GM18505 (cell line): ENCODE data around the gene CFAP299.
A peak's percentile ranks its signal among the peaks of the same experiment; 100 is the strongest.
"Not testable (repeated sequence)": the region's sequence is repeated elsewhere in the genome, so short reads cannot be mapped to it uniquely, and the experiment has no call there.

ENCODE experiments used
- ATAC-seq: cut with Tn5 transposase; IDR thresholded peaks from one replicate; pipeline ENCODE4 v1.9.1; 2021; ENCODE audit not compliant: unreplicated experiment
- POLR2A ChIP-seq: IDR thresholded peaks from 4 replicates; pipeline ENCODE4 v1.6.1; 2011; ENCODE audit warnings: borderline replicate concordance; ENCODE audit not compliant: insufficient read depth, insufficient read length; ENCODE audit errors: extremely low read depth

CFAP299 gene

DNA sequence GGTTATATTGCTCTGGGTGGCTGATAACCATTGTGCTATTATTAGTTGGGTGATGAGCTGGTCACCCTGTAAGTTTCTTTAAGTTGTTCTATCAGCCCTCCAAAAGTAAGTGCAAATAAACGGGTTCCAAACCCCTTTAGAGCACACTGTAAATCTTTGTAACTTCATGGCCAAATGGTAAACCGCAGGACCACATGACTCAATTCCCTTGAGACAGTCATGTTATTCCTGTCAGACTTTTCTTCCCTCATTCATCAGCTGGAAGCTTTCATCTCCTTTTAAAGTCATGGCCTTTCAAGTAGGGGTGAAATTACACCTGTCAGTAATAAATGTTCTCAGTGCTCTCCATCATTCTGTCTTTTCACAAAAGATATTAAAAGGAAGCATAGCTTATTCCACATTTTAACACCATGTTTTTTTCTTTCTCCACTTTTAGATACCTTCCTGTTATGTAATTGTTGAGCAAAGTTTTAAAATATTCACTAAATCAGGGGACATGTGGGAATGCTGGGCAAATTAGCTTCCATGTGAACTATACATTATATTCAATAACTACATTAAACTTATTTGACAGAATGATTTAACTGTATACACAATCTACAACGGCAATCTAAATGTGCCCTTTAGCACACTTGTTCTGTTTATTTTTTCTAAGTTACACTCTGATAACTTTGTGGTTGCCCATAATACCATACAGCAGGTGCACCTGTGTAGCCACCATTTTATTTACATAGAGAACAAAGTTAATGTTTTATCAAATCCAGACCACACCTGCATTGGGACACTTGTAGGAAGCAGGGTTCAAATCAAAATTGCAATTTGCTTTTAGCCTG is 275.5 kb downstream of the CFAP299 start:
- no peak for TF ChIP-seq POLR2A
- peak; percentile 80 for ATAC-seq

GRCh38 chr4:80611678-80611979 is 276.1 kb downstream of the CFAP299 start:
- peak; percentile 14 for ATAC-seq
- no peak for TF ChIP-seq POLR2A

GRCh38 chr4:80613470-80613869 is 277.9 kb downstream of the CFAP299 start:
- TF ChIP-seq POLR2A: no peak
- ATAC-seq: no peak

GRCh38 chr4:80614319-80614718 is 278.8 kb downstream of the CFAP299 start:
- no peak for ATAC-seq
- TF ChIP-seq POLR2A: no peak

GRCh38 chr4:80615099-80615498 is 279.6 kb downstream of the CFAP299 start:
- no peak for ATAC-seq

GRCh38 chr4:80619070-80619674 is 283.6 kb downstream of the CFAP299 start:
- ATAC-seq: no peak

More at GRCh38 chr4:80615099-80615498, 279.6 kb downstream of the CFAP299 start:
- no peak for TF ChIP-seq POLR2A

GRCh38 chr4:80631861-80632260 is 296.3 kb downstream of the CFAP299 start:
- TF ChIP-seq POLR2A: no peak
- ATAC-seq: no peak

More at GRCh38 chr4:80619070-80619674, 283.6 kb downstream of the CFAP299 start:
- no peak for TF ChIP-seq POLR2A

GRCh38 chr4:80637190-80637589 is 301.7 kb downstream of the CFAP299 start:
- no peak for TF ChIP-seq POLR2A
- ATAC-seq: no peak

DNA sequence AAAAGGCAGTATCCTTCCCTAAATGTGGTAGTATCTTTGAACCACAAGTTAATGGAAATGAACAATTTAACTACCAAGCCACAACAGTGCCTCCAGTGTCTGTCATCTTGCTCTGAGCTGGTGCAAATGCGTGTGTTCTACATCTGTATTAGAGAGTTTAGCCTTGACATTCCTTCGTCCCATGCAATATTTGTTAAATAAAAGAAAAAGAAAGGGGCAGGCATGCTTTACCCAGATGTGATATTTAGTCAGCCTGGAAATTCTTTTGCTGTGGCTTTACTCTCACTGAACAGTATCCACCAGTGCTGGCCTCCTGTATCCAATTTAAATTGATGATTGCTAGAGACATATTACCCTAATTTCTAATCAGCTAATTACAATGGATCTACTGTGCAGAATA is 310.5 kb downstream of the CFAP299 start:
- no peak for ATAC-seq
- TF ChIP-seq POLR2A: no peak

- TF ChIP-seq POLR2A: no peak
- ATAC-seq: no peak
These were observed 320.1 kb downstream of the CFAP299 start for GRCh38 chr4:80655662-80656061.

DNA sequence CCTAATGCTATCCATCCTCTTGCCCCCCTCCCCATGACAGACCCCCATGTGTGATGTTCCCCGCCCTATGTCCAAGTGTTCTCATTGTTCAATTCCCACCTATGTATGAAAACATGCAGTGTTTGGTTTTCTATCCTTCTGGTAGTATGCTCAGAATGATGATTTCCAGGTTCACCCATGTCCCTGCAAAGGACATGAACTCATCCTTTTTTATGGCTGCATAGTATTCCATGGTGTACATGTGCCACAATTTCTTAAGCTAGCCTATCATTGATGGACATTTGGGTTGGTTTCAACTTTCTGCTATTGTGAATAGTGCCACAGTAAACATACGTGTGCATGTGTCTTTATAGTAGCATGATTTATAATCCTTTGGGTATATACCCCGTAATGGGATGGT is 334.6 kb downstream of the CFAP299 start:
- ATAC-seq: not testable (repeated sequence)

- no peak for ATAC-seq
- TF ChIP-seq POLR2A: no peak
These were observed 342.9 kb downstream of the CFAP299 start for GRCh38 chr4:80678413-80678812.

DNA sequence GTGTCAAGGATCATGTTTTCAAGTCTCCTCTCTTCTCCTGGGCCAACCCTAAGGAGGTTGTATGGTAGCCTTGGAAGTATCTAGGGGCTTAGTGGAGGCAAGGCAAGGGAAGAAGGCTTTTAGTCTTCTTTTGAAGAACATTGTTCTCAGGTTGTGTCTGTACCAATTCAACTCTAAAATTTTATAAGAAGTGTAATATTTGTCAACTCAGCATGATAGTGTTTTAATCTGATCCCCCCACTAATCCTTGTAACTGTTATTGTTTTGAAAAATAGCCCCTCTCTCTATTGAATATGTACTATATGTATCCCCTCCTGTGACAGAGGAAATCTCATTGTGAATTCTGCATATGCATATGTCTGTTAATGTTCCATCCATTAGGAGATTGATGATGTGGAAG is 345.4 kb downstream of the CFAP299 start:
- ATAC-seq: no peak
- TF ChIP-seq POLR2A: no peak

DNA sequence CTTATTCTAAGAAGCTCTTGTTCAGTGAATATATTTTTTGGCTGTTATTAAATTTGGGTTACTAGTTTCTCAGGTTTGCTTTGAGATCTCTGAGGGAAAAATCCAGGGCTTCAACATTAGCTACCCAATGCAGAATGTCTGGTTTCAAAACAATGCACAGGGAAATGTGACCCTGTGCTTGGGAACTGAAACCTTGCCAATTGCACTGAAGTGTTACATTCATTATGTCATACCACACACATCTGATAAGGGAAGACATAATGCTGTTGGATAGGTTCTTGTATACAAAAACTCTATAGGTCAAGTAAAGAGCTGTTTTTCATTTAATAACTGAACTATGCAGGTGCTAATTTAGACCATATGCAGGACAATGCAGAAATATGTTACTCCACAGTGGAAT is 349.7 kb downstream of the CFAP299 start:
- no peak for ATAC-seq
- no peak for TF ChIP-seq POLR2A

DNA sequence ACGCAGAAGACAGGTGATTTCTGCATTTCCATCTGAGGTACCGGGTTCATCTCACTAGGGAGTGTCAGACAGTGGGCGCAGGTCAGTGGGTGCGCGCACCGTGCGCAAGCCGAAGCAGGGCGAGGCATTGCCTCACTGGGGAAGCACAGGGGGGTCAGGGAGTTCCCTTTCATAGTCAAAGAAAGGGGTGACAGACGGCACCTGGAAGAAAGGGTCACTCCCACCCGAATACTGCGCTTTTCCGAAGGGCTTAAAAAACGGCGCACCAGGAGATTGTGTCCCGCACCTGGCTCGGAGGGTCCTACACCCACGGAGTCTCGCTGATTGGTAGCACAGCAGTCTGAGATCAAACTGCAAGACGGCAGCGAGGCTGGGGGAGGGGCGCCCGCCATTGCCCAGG is 352.2 kb downstream of the CFAP299 start:
- ATAC-seq: not testable (repeated sequence)

- TF ChIP-seq POLR2A: no peak
- ATAC-seq: no peak
These were observed 358.6 kb downstream of the CFAP299 start for GRCh38 chr4:80694171-80694570.
